CD14-positive monocyte (primary cell): ENCODE data around the gene NR2E1. TPM values are rescaled to one million over a fixed set of nuclear protein-coding genes. Genes with fewer than 3 reads are reported as not detected.

Source experiments
- DNase-seq, 3 donors: peaks; one replicate each; pipeline ENCODE4 v3.0.0-alpha.2; 2011 to 2022
- H2AFZ ChIP-seq: 2 replicates; pipeline ENCODE4 v1.6.0; 2012; ENCODE audit warnings: mild to moderate bottlenecking, low read depth, low read length, inconsistent platforms; ENCODE audit not compliant: insufficient read depth, poor library complexity, severe bottlenecking
- H3K27ac ChIP-seq, 2 donors: 1 replicate in 1 of 2; 2 replicates in 1 of 2; pipeline ENCODE4 v1.5.1; 2012 to 2013; ENCODE audit warnings: low read length in 2 of 2, control low read depth in 1 of 2, inconsistent platforms in 1 of 2, low read depth in 1 of 2, mild to moderate bottlenecking in 1 of 2
- H3K27me3 ChIP-seq, 2 donors: one replicate each; pipeline versions ENCODE4 v1.6.0 to v1.6.1; 2011 to 2013; ENCODE audit warnings: low read length in 2 of 2; ENCODE audit not compliant: control insufficient read depth in 2 of 2, insufficient read depth in 2 of 2
- H3K36me3 ChIP-seq, 2 donors: replicated peaks in 1 of 2; 1 replicate in 1 of 2; 2 replicates in 1 of 2; pipeline versions ENCODE4 v1.5.1 to v1.6.1; 2012 to 2013; ENCODE audit warnings: low read length in 2 of 2, control low read depth in 1 of 2, inconsistent platforms in 1 of 2, mild to moderate bottlenecking in 1 of 2; ENCODE audit not compliant: insufficient read depth in 2 of 2, control insufficient read depth in 1 of 2
- H3K4me1 ChIP-seq, 2 donors: 1 replicate in 1 of 2; 2 replicates in 1 of 2; pipeline versions ENCODE4 v1.5.1 to v1.6.1; 2012 to 2013; ENCODE audit warnings: low read length in 2 of 2, control low read depth in 1 of 2, inconsistent platforms in 1 of 2, mild to moderate bottlenecking in 1 of 2, moderate library complexity in 1 of 2; ENCODE audit not compliant: insufficient read depth in 2 of 2, control insufficient read depth in 1 of 2
- H3K4me2 ChIP-seq: replicated peaks from 2 replicates; pipeline ENCODE3; 2012; ENCODE audit warnings: low read length, moderate library complexity, mild to moderate bottlenecking; ENCODE audit not compliant: poor library complexity, severe bottlenecking; ENCODE audit errors: extremely low read depth
- H3K4me3 ChIP-seq, 3 experiments: fragments of 200-600 bp in 1 of 3; sonication (generic) in 1 of 3; replicated peaks in 1 of 3; 1 replicate in 2 of 3; 2 replicates in 1 of 3; pipeline ENCODE4 v1.5.1; 2011 to 2013; ENCODE audit warnings: low read length in 3 of 3, mild to moderate bottlenecking in 3 of 3, control low read depth in 2 of 3, low read depth in 2 of 3, inconsistent platforms in 1 of 3, moderate library complexity in 1 of 3
- H3K79me2 ChIP-seq: 2 replicates; pipeline ENCODE4 v1.6.0; 2012; ENCODE audit warnings: mild to moderate bottlenecking, control low read depth, inconsistent platforms, low read length, moderate library complexity; ENCODE audit not compliant: insufficient read depth
- H3K9ac ChIP-seq: 2 replicates; pipeline ENCODE4 v1.6.0; 2017; ENCODE audit warnings: low read length, mild to moderate bottlenecking; ENCODE audit not compliant: insufficient read depth, poor library complexity, severe bottlenecking
- H3K9me3 ChIP-seq, 2 donors: replicated peaks in 1 of 2; 1 replicate in 1 of 2; 2 replicates in 1 of 2; pipeline versions ENCODE4 v1.5.1 to v1.6.1; 2012 to 2013; ENCODE audit warnings: low read length in 2 of 2, control low read depth in 1 of 2; ENCODE audit not compliant: control insufficient read depth in 1 of 2, insufficient read depth in 1 of 2
- H4K20me1 ChIP-seq: 2 replicates; pipeline ENCODE4 v1.6.0; 2012; ENCODE audit warnings: mild to moderate bottlenecking, low read length, control low read depth, moderate library complexity; ENCODE audit not compliant: insufficient read depth
- H3K27ac Mint-ChIP-seq, 7 donors: one replicate each; pipeline ENCODE4 v1.8.0; 2020; ENCODE audit warnings: mild to moderate bottlenecking in 7 of 7, mixed read lengths in 7 of 7, moderate library complexity in 6 of 7, inconsistent platforms in 2 of 7
- H3K27me3 Mint-ChIP-seq, 3 donors: one replicate each; pipeline ENCODE4 v1.8.0; 2021 to 2022; ENCODE audit warnings: low read depth in 3 of 3, mild to moderate bottlenecking in 3 of 3, mixed read lengths in 3 of 3, moderate library complexity in 3 of 3, inconsistent platforms in 1 of 3
- H3K36me3 Mint-ChIP-seq, 2 donors: one replicate each; pipeline ENCODE4 v1.8.0; 2020; ENCODE audit warnings: mixed read lengths in 2 of 2, inconsistent platforms in 1 of 2, mild to moderate bottlenecking in 1 of 2
- H3K4me1 Mint-ChIP-seq: one replicate; pipeline ENCODE4 v1.8.0; 2020; ENCODE audit warnings: mild to moderate bottlenecking, mixed read lengths
- H3K4me3 Mint-ChIP-seq, 2 donors: one replicate each; pipeline ENCODE4 v1.8.0; 2020; ENCODE audit warnings: mild to moderate bottlenecking in 2 of 2, mixed read lengths in 2 of 2, moderate library complexity in 1 of 2
- H3K9me3 Mint-ChIP-seq, 7 donors: one replicate each; pipeline ENCODE4 v1.8.0; 2020 to 2022; ENCODE audit warnings: mixed read lengths in 7 of 7, mild to moderate bottlenecking in 6 of 7, moderate library complexity in 6 of 7, inconsistent platforms in 2 of 7
- CTCF ChIP-seq: fragments of 200-600 bp; IDR thresholded peaks from one replicate; pipeline ENCODE4 v1.8.0; 2022; ENCODE audit warnings: antibody characterized with exemption, mild to moderate bottlenecking
- WGBS: methylation state at CpG from one replicate; pipeline ENCODE4 v1.1.5; 2013; ENCODE audit warnings: missing lambda C conversion rate; ENCODE audit not compliant: insufficient coverage; 5-methylcytosine and 5-hydroxymethylcytosine counted together
- intact Hi-C, 2 donors: fragments of 100-400 bp; cut with micrococcal nuclease; formaldehyde crosslinking; loops; one replicate each; pipeline versions ENCODE4 v1.15.0 to v1.15.1; 2023
- polyA plus RNA-seq, 3 donors: library from polyadenylated mRNA; depleted of rRNA in 1 of 3; unstranded in 2 of 3; stranded (reverse) in 1 of 3; fragments of 300-500 nt in 2 of 3; fragments of >200 nt in 1 of 3; fragmentation: Illumina TruSeq in 2 of 3; gene quantifications; 1 replicate in 2 of 3; 2 replicates in 1 of 3; pipeline ENCODE4 v1.2.3, GENCODE V29; 2012 to 2021

Gene NR2E1
- polyA plus RNA-seq, 3 donors = not detected

DNA sequence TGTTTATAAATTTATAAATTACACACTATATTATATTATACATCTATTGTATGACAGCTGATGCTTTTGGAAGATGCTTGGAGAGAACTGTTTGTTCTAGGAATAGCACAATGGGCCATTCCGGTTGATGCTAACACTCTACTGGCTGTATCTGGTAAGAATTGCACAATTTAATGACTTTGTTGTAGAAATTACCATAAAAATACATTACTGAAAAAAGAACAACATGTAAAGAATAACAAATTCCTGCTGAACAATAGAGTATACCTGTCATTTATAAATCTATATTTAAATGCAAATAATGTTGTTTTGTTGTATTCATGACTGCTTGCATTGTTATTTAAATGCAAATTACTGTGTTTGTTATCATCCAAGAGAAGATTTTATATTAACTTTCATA is 14.4 kb downstream of the NR2E1 start:
- H4K20me1 ChIP-seq = no peaks in the 10 kb centered on the region
- H2AFZ ChIP-seq = no peak overlapping the region
- intact Hi-C loops = no loop called here

GRCh38 chr6:108180776-108181175 is 15.0 kb downstream of the NR2E1 start:
- Histone ChIP-seq H3K4me1 (peaks cover 6 to 9% of the 10 kb centered on the region in 2 donors), H3K79me2 (no peaks in the 10 kb centered on the region), H2AFZ (no peak overlapping the region), H3K4me2 (no peak overlapping the region), H3K27ac (no peak overlapping the region), H3K36me3 (no peaks in the 10 kb centered on the region), H3K9me3 (peaks cover 7 to 16% of the 10 kb centered on the region in 2 donors), H3K4me3 (no peak overlapping the region), H3K27me3 (peaks cover 63 to 88% of the 10 kb centered on the region in 2 donors), H4K20me1 (no peaks in the 10 kb centered on the region), H3K9ac (no peak overlapping the region)
- H3K4me1 Mint-ChIP-seq = peaks cover 11% of the 10 kb centered on the region
- H3K27me3 Mint-ChIP-seq = peaks cover 71 to 88% (median 85%) of the 10 kb centered on the region in 3 donors
- peak overlapping the region in 1 of 2 donors; percentile 54 for H3K4me3 Mint-ChIP-seq
- H3K9me3 Mint-ChIP-seq = peaks cover 0 to 5% (median 1%) of the 10 kb centered on the region in 7 donors
- no peak for DNase-seq
- intact Hi-C loops = no loop called here
- H3K36me3 Mint-ChIP-seq = peaks cover 0 to 4% of the 10 kb centered on the region in 2 donors
- TF ChIP-seq CTCF = no peak
- 65% methylated on average over 3 of the region's 6 CpGs for WGBS
- no peak overlapping the region for H3K27ac Mint-ChIP-seq

More for the DNA sequence above, 14.4 kb downstream of the NR2E1 start:
- no peak overlapping the region for H3K27ac ChIP-seq
- TF ChIP-seq CTCF = no peak
- peaks cover 10 to 21% of the 10 kb centered on the region in 2 donors for H3K9me3 ChIP-seq
- H3K79me2 ChIP-seq = no peaks in the 10 kb centered on the region
- no peak overlapping the region for H3K9ac ChIP-seq
- DNase-seq = no peak
- peaks cover 16% of the 10 kb centered on the region for H3K4me1 Mint-ChIP-seq
- no peak overlapping the region for H3K4me3 ChIP-seq
- no peak overlapping the region for H3K27ac Mint-ChIP-seq
- peaks cover 65 to 88% of the 10 kb centered on the region in 2 donors for H3K27me3 ChIP-seq
- H3K36me3 ChIP-seq = no peaks in the 10 kb centered on the region
- H3K4me3 Mint-ChIP-seq = no peak overlapping the region
- H3K4me2 ChIP-seq = no peak overlapping the region
- no CpG with 5 or more reads among the region's 1 CpG for WGBS
- H3K4me1 ChIP-seq = peaks cover 12% of the 10 kb centered on the region in 2 donors
- peaks cover 0 to 6% of the 10 kb centered on the region in 2 donors for H3K36me3 Mint-ChIP-seq
- peaks cover 0 to 9% (median 5%) of the 10 kb centered on the region in 7 donors for H3K9me3 Mint-ChIP-seq
- peaks cover 73 to 89% (median 85%) of the 10 kb centered on the region in 3 donors for H3K27me3 Mint-ChIP-seq
